Femur (tissue), 1 donor: ENCODE measurements around the gene USPL1.

Experiments
- DNase-seq: peaks from one replicate; pipeline ENCODE4 v3.0.0-alpha.2; 2017

USPL1 gene

GRCh38 chr13:30664689-30665275 is 47.1 kb downstream of the USPL1 start:
- no peak for DNase-seq

GRCh38 chr13:30665638-30666037 is 47.9 kb downstream of the USPL1 start:
- DNase-seq: no peak

DNA sequence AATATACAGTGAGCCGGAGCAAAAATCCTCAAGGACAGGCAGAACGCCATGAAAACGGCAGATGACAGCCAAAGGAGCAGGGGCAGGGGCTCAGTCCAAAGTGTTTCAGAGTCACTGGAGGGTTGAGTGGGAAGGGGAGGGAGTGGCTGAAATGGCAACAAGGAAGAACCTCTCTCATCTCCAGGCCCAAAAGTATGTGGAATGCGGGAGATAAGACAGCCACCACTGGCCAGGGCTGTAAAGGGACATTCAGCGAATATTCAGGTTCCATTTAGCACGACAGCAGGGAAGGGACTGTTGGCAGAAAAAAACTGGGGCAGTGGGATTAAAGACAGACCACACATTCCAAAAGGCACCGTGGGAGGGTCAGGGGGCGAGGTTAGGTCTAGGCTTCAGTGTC is 48.4 kb downstream of the USPL1 start:
- DNase-seq: no peak

DNA sequence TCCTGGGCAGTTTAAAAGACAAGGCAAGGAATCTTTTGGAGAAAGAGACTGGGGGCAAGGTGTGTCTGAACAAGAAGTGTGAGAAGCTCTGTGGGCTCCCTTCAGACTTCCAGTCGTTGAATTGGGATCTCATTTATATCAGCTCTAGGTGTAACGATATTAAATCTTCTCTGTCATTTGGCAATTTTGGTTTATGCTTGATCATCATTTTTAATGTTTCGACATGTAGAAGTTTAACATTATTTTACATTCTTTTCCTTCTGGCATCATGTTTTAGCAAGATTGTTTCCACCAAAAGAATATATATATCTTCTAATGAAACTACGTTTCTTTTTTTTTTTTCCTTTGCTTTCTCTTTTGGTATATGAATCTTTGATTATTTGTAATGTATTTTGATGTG is 49.3 kb downstream of the USPL1 start:
- no peak for DNase-seq

GRCh38 chr13:30668312-30668711 is 50.6 kb downstream of the USPL1 start:
- DNase-seq: no peak

GRCh38 chr13:30671271-30671815 is 53.6 kb downstream of the USPL1 start:
- no peak for DNase-seq

- DNase-seq: peak; percentile 92
These were observed 56.2 kb downstream of the USPL1 start for GRCh38 chr13:30673669-30674521.

DNA sequence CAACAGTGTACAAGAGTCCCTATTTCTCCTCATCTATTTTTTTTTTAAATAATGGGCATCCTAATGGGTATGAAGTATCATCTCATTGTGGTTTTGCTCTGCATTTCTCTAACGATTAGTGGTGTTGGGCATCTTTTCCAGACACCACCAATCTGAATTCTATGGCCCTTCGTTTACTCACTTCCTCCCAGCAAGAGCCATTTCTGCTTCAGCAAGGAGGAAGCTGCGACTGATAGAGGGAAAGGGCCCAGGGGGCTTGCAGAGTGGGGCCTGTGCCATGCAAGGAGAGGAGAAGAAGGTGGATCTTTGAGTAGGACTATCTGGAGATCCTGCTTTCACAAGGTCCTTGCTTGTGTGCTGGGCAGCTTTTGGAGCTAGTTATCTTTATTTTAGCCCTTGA is 58.0 kb downstream of the USPL1 start:
- no peak for DNase-seq

GRCh38 chr13:30676672-30677071 is 59.0 kb downstream of the USPL1 start:
- DNase-seq: no peak

GRCh38 chr13:30679483-30680330 is 62.0 kb downstream of the USPL1 start:
- no peak for DNase-seq

GRCh38 chr13:30681843-30682242 is 64.1 kb downstream of the USPL1 start:
- DNase-seq: no peak

DNA sequence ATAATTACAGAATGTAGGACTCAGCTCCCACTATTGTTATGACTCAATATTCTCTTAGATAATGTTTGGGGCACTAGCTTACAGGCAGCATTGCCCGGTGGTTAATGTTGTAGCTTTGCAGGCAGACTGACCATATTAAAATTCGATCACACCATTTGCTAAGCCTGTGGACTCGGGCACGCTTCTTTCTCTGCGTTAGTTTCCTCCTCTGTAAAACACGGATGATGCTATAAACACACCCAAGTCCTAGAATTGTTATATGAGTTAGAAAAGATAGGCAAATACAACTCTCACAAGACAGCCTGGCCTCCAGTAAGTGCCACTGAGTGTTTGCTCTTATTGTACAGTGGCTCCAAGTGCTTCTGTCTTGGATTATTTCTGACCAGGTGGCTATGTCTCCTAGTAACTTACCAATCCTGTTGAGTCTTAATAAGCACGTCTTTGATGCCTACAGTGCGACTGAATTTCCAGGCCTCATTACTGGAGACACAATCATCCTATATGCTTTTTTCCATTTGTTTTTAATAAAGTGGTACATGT is 67.7 kb downstream of the USPL1 start:
- no peak for DNase-seq

- DNase-seq: no peak
These were observed 68.3 kb downstream of the USPL1 start for GRCh38 chr13:30685987-30686386.

DNA sequence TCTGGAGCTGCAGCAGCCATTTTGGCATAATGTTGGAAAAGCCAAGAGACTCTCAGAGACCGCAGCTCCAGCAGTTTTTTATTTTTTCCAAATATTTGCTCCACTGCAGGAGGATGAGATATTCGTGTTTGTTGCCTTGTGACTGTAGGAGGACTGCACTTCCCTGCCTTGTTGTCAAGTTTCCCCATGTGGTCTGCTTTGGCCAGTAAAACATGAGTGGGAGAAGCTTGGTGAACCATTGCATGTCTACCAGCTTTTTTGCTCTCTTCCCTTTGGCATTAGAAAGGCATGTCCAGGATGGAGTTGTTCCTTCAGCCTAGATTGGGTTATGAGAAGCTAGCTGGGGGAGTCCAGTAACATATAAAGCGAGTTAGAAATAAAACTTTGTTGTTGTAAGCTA is 69.9 kb downstream of the USPL1 start:
- no peak for DNase-seq

GRCh38 chr13:30689752-30690151 is 72.0 kb downstream of the USPL1 start:
- no peak for DNase-seq

DNA sequence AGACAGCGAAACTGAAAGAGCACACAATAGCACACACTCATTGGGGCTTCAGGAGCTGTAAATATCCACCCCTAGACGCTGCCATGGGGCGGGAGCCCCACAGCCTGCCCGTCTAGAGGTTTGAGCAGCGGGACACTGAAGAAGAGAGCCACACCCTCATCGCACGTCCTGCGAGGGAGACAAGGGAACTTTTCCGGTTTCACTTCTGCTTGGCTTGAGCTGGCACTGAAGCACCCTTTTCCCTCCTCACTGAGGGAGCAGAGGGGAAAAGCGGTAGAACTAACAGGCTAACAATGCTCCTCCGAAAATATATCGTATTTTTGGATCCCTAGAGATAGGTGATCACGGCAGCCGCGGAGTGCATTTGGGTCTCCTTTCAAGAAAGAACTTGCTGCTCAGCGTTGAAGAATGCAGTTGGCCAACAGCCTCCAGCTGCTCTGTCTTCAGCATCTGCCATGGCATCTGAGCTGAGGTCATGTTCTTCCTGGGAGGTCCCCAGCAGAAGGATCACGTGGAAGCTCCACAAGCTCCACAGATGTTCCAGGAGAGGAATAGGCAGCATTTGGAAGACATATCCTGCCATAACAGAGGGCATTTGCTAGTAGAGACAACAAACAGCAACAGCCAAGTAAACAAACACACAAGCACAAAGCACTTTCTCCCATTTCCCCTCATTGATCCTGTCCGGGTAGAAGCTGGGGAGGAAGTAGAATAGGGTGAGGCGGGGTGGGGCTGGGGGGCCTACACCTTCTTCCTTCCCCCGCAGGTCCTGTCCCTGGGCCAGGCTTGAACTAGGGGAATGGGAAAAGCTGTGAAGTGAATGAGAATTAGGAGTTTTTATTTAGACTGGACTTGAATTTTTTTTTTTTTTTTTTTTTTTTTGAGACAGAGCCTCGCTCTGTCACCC is 72.8 kb downstream of the USPL1 start:
- peak; percentile 86 for DNase-seq

DNA sequence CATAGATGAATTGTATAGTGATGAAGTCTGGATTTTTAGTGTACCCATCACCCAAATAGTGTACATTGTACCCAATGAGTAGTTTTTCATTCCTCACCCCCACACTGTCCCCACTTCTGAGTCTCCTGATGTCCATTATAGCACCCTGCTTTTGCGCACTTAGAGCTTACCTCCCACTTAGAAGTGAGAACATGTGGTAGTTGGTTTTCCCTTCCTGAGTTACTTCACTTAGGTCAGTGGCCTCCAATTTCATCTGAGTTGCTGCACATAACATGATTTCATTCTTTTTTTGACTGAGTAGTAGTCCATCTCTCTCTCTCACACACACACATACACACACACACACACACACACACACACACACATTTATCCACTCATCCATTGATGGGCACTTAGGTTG is 74.4 kb downstream of the USPL1 start:
- no peak for DNase-seq

DNA sequence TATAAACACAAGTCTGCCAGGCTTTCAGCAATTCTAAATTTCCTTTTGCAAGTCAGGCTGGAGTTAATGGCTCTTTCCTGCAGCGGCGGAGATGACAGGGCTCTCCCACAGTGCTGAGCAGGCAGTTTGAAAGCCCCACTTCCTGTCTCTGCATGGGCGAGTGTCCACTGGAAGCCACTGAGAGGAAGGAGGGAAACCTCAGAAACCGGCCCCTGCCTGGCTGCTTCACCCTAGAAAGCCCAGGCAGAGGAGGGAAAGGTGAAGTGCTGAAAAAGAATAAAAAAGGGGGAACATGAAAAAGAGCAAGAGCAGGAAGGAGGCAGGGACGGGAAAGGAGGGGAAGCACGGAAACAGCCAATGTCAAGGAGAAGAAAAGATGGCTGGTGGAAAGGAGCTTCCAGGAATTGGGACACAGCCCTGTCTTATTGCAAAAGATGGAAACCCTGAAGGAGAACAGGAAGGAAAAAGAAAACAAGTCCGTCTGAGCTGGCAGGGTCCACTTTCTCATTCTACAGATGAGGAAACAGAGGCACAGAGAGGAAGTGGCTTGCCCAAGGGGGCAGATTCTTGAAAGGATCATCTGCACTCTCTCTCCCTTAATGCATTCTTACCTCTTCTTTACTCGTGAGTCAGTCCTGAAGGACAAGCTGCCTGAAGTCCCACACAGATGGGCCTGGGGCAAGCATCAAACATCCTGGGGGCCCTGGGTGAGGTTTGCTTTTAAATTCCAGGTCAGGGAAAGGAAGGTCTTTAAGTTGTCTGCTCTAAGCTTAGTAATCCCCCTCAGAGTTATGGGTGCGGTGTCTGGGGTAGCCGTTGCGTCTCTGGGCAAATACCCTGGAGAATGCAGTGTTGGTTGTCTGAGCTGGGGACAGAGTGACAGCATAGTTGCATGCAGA is 78.8 kb downstream of the USPL1 start:
- peak; percentile 78 for DNase-seq

GRCh38 chr13:30697177-30697953 is 79.6 kb downstream of the USPL1 start:
- DNase-seq: no peak

DNA sequence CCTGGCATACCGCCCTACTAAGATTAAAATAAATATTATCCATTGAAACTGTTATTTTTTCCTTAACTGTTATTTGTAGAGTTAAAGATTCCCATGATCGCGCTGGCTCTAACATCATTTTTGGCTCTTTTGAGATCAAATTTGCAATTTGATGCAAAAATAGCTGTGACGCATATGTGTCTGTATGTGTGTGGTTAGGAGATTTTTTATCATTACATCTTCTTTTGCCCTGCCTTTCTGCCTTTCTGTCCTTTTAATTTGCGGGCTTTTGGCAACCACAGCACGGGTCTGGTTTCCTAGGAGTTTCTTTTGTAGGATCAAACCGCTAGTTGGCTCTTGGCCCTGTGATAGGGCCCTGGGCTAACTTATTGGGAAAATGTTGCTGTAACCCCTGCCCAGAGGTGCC is 80.3 kb downstream of the USPL1 start:
- peak; percentile 72 for DNase-seq
